GM21381 (cell line): Measurements from ENCODE around the gene KIAA0319L.

Source experiments
- ATAC-seq: cut with Tn5 transposase; IDR thresholded peaks from one replicate; pipeline ENCODE4 v1.9.1; 2021; ENCODE audit warnings: mild to moderate bottlenecking, moderate library complexity; ENCODE audit not compliant: unreplicated experiment

The KIAA0319L gene

DNA sequence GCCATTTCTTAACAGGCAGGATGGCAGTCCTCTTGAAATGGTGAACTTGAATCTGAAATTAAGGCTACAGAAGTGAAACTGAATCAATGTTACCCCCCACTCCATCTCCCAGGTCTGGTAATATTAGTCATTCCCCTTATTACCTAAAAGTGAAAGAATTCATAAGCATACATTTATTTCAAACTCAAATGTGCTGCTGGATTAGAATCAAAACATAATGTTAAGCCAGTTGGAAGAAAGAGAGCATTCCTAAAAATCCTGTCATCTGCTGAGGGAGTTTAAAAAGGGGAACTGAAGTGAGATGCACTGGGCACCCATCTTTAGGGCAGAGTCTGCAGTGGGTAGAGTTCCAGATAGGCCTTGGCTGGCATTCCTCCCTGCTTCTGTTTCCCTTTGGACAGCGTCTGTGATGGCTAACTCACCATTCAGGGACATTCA, 17.4 kb downstream of the KIAA0319L start:
- peak; percentile 39 for ATAC-seq

DNA sequence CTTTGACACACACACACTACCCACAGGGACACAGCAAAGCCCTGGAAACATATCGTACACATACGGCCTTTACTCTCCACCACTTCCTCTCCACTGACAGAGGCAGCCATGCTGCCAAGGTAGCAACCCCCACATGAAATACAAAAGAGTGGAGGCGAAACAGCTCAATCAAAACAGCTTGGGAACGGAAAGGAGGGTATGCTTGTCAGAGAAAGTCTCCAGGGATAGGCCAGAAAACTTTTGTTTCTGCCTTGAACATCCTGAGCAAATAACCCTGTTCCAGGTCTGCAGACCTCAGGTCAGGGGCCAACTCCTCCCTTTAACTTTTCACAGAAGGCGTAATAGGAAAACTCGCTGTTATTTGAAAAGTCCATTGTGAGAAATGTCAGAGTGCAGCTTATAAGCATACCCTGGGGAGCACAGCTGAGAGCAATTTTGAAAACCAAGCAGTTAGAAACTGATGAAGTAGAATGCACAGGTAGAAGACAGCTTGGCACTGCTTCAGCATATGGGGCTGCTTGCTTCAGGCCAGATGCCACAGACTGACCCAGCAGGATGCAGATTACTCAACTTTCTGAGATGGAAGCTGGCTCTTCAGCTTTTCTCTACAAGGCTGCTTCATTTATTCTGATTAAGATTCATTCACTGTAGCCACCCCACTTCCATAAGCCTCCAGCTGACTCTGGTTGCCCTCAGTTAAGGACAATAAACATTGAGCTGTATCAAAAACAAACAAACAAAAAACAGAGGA, 18.0 kb downstream of the KIAA0319L start:
- ATAC-seq = peak; percentile 37

DNA sequence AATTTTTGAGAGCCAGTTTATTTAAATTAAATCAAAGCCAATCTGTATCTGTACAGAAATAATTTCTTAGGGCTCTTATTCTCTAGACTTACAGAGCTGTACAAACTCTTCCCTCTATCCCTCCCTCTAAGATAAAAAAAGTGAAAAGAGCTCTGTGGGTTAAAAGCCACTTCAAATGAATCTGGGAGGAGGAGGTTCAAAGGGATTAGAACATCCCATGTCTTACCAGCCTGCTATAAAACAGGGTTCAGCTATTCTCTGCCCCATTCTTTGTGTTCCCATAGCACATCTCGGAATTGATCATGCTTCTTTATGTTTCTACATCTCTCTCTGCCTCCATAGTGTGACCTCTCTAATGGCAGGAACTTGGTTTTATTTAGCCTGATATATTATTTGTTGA, 19.4 kb downstream of the KIAA0319L start:
- no peak for ATAC-seq

DNA sequence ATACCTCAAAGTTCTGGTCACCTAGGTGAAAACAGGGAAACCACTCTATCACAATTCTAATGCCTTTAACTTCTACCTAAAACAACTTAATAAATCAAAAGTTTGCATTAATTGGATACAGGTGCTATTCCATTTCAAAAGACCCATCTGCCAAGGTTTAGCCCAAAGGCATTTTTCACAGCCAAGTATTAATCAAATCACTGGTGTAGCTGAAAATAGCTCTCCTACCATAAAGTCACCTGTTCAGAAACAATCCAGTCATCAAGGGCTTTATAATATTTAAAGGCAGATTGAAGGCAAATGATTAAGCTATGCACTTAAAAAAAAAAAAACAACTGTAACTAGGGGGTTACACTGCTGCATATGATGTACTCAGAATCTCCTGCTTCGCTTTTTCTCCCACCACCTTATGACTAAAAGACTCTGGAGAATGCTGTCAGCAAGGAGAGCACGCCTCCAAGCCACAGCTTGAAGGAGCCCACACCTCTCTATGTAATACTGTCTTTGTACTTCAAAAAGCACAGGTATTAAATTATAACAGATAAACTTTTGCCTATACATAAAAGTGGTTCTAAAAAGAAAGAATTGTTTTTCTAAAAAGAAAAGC, 20.5 kb downstream of the KIAA0319L start:
- no peak for ATAC-seq

DNA sequence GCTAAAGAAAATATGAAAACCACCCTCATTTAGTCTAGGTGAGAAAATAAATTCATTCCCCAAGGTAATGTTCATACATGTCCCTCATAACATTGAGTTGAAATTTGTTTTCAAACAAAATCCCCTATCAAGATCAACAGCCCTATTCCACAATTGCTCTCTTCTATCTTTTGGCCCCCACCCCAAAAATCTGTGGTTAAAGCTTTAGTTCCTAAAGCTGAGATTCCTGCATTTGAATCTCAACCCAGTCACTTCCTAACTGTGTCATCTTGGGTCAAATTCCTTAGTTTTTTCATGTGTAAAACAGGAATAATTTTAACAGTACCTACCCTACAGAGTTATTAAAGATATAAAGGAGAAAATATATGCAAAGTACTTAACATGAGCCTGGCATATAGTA, 22.0 kb downstream of the KIAA0319L start:
- no peak for ATAC-seq

DNA sequence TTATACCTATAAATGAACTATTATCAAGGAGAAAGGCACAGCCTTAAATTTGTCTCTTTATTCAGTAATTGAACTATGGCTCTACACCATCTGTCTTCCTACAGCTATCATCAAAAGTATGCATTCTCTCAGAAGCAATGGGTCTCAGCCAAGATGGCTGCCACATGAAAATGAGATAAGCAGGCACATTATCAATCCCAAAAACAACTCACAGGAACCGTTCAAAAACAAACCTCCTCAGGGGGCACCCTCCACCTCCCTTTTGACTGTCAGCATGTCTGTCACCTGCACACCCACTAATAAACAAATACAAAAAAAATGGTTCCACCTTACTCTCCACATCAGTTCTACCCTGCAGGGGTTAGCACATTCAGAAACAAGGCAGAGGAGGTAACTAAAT, 23.6 kb downstream of the KIAA0319L start:
- ATAC-seq = no peak

DNA sequence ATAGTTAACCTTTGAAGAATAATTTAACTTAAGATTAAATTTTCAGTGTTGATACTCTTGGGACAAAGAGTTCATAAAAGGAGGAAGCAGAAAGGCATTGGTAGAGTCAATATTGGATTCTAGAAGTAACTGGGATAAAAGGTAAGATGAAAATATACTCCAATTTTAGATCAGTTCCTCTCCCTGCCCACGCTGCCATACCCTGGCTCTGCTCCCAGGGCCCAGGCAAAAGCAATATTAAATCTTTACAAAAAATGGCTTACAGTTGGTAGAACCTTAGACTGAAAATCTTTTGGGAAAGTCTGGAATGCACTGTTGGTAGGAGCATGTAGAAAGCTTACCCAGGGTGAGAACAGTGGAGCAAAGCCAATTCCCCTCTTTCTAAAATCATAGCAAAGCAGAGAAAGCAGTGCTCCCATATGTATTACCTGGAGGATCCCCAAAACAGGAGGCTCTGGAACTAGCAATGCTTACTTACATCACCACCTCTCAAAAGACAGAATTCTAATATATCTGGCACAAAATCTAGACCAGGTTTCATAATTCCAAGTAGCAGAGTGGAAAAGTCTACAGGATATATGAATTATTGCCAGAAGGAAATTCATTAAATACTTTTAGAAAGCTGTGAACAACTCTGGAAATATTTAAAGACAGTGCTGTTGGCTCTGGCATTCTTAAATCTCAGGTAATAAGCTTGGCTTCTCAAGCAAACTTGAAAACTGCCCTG, 24.5 kb downstream of the KIAA0319L start:
- no peak for ATAC-seq

DNA sequence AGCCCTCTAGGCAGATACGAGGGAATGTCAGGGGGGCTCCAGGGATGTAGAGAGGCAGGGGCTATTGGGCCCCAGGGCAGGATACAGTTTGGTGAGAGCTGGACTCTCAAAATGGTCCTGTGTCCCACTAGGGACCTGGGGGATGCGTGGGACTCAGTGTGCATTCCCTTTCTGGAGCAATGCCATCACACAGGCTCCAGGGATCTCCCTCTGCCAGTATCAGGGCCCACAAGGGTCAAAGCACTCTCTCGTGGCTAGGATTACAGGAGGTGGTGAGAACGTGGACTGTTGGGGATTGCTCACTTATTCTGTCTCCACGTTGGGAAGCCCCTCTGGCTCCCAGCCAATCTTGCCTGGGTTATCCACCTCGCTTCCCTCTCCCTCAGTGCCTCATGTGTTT, 25.8 kb downstream of the KIAA0319L start:
- ATAC-seq = no peak

DNA sequence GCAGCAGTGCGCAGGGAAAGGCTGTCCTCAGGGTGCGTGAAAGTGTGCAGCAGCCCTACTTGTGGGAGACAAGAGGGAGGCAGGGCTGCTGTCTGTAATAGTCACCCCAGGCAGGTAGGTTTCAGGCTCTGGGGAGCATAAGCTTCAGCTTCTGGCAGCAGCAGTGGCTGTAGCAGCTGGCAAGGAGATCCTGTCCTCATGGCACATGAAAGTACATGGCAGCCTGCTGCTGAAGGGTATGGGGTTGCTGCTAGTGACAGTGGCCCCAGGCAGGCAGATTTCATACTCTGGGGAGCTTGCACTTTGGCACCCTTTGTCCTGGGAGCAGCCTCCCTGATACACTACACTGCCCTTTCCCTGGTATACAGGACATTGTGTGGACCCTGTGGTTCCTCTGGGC, 26.3 kb downstream of the KIAA0319L start:
- ATAC-seq = no peak

DNA sequence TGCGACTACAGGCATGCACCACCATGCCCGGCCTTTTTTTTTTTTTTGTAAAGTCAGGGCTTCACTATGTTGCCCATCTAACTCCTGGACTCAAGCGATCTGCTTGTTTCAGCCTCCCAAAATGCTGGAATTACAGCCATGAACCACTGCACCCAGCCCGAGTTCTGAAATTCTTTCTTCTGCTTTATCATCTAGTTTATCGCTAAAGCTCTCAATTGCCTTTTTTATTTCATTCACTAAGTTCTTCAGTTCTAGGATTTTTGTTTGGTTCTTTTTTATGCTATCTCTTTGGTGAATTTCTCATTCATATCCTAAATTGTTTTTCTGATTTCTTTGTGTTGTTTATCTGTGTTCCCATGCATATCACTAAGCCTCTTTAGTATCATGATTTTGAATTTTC, 27.0 kb downstream of the KIAA0319L start:
- ATAC-seq = no peak

DNA sequence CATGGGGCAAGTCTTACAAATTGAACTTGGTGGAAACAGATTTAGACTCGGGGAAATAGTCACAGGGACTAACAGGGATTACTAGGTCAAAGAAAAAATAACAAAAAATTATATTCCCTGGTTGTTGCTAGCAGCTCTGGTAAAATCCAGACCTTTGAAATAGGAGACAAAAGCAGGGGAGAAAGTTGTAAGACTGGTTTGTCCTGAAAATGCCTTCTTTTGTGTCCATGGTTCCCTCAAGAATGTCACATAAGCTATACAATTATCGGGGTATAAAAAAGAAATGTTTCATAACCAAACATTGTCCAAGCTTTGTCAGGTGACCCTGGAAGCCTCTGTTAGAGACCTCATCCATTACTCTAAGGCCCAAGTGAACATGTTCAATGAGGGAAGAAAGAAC, 33.1 kb downstream of the KIAA0319L start:
- no peak for ATAC-seq

DNA sequence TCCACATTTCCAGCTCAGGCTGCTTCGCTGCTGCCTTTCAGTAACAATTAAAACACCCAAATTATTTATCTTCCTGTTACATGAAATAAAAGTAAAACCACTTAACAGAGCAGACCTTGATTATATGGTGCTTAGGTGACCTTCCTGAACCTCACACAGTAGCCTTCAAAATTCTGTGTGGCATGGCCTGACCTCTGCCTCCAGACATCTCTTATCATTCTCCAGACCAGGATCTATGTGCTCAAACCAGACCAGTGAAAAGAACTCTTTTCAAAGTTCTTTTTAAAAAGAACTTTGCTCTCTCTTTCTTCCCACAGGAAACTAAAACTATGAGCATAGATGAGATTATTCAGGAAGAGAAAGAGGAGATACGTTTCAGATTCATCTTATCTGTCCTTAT, 37.8 kb downstream of the KIAA0319L start:
- ATAC-seq = no peak

DNA sequence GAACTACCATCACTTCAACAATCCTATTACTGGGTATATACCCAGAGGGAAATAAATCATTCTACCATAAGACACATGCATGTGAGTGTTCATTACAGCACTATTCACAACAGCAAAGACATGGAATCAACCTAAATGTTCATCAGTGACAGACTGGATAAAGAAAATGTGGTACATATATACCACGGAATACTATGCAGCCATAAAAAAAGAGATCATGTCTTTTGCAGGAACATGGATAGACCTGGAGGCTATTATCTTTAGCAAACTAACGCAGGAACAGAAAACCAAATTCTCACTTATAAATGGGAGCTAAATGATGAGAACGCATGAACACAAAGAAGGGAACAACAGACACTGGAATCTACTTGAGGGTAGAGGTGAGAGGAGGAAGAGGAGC, 39.0 kb downstream of the KIAA0319L start:
- no peak for ATAC-seq

DNA sequence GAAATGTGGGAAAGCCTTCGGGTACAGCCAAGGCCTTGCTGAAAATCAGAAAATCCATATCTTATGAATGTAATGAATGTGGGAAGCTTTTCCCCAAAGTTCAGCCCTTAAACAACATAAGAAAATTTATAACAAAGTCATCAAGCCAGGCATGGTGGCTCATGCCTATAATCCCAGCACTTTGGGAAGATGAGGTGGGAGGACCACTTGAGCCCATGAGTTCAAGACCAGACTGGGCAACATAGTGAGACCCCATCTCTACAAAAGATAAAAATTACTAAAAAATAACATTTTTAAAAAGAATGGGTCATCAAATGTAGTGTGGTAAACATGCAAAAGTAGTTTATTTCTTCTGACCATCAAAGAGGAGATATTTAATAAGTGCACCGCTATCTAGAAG, 45.9 kb downstream of the KIAA0319L start:
- ATAC-seq = no peak

DNA sequence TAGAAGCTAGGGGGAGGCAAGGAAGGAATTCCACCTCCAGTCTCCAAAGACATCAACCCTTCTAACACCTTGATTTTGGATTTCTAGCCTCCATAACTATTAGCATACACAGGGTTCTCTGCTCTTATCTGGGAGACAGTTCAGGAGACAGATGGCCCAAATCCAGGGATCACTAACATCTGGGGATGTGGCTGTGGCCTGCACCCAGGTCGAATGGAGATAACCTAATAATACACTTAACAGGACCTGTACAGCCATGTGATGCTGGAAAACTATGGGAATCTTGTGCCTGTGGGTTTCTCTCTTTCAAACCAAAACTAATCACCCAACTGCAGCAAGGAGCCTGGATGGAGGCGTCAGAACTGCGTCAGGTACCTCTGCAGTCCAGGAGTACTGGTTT, 47.6 kb downstream of the KIAA0319L start:
- ATAC-seq = no peak

DNA sequence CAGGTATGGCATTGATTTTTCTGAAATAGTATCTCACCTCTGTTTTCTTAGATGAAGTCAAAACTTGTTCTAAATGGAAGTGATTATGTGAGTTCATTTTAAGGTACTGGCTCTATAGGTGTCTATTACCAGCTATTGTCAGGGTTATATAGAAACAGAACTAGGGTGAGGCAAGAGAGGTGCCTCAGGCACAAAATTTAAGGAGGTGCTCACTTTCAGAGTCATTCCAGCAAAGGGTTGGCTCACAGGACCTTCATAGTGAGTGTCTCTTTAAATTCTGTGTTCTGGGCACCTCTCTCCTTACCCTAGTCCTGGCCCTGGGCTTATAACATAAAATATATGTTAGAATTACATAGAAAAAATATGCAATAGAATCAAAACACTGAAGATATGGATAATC, 49.3 kb downstream of the KIAA0319L start:
- no peak for ATAC-seq

DNA sequence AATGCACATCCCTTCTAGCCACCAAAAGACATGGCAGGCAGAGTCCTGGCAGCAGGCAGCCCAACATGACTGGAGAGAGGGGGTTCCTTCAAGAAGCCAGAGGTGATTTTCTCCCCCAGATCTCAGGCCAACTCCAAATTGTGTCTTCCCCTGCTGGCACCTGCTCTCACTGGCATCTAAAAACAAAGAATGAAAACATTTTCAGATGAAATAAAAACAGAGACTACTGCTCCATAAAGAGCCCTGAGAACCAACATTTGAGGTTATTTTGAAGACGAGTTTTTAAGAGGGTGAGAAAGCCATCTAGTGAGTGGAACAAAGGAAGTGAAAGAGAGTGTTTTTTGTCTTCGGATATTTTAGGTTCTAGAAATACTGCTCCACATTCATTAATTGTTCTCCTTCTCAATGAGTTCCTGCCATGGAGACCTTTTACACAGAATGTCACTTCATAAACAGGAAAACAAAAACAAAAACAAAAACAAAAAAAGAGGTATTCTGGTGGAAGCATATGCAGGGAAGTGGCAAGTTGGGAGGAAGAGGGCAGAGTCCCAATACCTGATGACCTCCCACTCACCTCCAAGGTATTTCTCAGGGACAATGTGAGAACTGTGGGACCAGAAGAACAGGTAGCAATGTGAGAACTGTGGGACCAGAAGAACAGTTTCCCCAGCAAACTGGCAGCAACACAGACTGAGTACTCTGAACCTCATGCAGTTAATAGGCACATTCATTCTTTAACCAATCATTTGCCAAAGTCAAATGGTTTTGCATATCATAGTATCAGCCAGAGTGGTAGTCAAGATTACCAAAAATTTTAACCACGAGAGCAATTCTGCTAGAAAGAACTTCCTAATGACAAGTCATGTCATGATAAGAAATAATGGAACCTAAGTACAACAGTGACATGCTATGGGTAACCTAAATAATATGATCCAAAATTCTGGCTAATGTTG, 50.0 kb downstream of the KIAA0319L start:
- ATAC-seq = no peak

DNA sequence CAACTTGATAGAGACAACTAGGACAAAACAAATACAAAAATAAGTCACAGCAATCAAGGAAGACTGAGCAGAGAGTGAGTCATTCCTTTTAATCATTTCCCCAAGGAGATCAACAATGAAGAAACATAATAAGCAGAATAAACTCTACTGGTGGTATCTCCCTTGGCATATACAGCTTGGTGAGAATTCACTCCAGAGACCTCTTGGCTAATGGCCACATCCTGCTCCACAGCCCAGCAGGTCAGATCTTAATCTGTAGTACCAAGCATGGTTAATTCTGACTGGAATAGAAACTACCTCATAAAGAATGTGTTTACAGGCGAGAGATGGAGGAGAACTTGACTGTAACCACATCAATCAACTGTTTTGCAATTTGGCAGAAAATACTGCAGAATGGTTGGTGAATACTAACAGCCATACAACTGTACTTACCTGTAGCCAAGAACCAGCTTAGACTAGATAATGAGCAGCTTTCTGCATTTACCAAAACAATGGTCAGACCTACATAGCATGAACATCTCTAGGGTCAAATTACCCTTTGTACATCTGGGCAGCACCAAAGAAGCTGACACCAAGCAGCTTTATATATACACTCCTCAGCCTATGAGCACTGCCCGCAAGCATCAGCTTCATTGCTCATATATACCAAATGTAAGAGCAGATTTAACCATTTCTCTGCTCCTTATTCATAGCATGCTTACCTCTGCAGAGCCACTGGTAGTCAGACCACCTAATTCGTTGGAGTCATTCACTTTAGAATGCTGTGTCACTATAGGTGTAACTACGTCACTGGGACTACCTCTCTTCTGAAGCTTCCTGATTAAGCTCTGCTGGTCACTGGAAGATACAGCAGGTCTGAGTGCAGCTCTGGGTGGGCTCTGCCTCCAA, 51.0 kb downstream of the KIAA0319L start:
- peak; percentile 47 for ATAC-seq

DNA sequence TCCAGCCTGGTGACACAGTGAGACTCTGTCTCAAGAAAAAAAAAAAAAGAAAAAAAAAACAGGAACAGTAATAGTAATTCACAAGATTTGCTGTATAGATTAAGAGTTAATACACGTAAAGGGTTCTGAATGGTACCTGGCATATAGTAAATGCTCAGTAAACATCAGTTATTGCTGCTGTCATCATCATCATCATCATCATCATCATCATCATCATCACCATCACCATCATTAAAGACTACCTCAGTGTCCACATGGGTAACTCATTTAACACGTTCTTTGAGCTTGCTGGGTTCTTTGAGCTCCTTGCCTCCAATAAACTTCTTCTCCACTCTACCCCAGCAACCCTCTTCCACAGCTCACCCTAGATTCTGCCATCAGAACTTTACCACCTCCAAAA, 55.0 kb downstream of the KIAA0319L start:
- no peak for ATAC-seq

DNA sequence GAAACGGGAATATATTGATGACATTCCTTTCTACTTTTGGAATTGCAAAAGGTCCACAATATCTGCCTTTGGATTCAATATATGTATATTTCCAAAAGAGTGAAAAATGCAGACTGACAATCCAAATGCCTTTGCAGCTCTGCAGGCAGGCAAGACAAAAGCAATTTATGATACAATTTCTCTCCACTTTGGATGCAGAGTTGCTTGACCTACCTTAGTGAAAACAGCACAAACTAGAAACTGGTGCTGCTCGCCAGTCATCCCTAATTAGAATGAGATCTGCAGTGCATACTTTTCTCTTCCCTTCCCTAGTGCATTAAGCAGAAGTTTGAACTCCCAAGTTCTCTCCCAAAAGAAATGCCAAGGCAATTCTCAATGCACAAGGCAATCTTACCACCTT, 56.8 kb downstream of the KIAA0319L start:
- ATAC-seq = no peak
